Measurements from ENCODE around the gene ACMSD. TPM values are rescaled to one million over a fixed set of nuclear protein-coding genes. Genes with fewer than 3 reads are reported as not detected.

ACMSD gene
- total RNA-seq, 2 donors from 2014 or later, result not detected

DNA sequence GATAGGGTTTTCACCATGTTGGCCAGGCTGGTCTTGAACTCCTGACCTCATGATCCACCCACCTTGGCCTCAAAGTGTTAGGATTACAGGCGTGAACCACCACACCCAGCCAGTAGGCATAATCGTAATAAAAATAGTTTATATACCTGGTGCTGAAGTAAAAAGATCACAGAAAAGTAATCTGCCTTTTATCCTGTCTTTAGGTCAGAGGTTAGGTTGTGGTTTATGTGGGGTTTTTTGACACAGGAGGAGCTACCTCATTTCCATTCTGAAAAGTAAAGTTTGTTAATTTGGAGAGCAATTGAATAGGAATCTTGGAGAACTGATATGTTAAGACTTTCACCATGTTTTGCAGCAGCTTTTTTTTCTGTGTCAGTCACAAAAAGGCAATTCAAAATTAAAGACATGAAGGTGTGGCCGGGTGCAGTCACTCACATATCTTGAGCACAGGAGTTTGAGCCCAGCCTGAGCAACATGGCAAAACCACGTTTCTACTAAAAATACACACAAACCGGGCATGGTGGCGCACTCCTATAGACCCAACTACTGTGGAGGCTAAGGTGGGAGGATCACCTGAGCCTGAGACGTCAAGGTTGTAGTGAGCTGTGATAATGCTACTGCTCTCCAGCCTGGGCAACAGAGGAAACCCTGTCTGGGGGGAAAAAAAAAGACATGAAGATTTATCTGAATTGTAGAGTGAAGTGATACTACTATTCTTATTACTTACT, 111.7 kb downstream of the ACMSD start:
- no peaks in the 10 kb centered on the region for H3K9me3 ChIP-seq (ENCODE audit: control insufficient read depth, low read length, poor library complexity, severe bottlenecking)
- H3K36me3 Mint-ChIP-seq (ENCODE audit: low read depth), result peaks cover 10% of the 10 kb centered on the region
- H3K4me1 Mint-ChIP-seq, result peaks cover 12% of the 10 kb centered on the region
- H3K4me3 Mint-ChIP-seq, result no peak overlapping the region
- no peaks in the 10 kb centered on the region for H3K27me3 Mint-ChIP-seq
- ATAC-seq, result peak; percentile 61
- DNase-seq, result no peak
- H3K27ac Mint-ChIP-seq, result peak overlapping the region; percentile 54

DNA sequence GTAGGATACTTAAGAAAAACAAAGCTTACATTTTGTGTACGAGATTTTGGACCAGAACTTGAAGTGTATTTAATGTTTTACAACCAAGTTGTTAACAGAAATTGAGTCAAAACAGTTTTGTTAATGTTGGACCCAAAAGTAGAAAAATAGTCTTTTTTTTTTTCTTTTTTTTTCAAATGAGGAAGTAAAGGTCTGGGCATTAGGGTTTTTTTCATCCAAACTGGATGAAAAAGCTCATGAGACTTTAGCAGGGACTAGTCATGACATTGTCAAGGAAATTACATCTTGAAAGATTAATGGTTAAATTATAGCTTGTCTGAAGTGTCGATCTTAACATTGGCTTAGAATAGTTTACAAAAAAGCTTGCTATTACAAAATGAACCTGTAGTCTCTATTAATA, 112.5 kb downstream of the ACMSD start:
- Mint-ChIP-seq H3K4me1 (peaks cover 12% of the 10 kb centered on the region), H3K27me3 (no peaks in the 10 kb centered on the region), H3K27ac (no peak overlapping the region), H3K4me3 (no peak overlapping the region), H3K36me3 (ENCODE audit: low read depth) (peaks cover 10% of the 10 kb centered on the region)
- ATAC-seq, result no peak
- DNase-seq, result no peak
- no peaks in the 10 kb centered on the region for H3K9me3 ChIP-seq (ENCODE audit: control insufficient read depth, low read length, poor library complexity, severe bottlenecking)

Other genes starting within 250 kb of the ACMSD start
- 1 to 10 TPM in 1 of 2 donors, under 1 TPM in 1; 0.57 to 1.3 TPM for gene TMEM163, start 119.6 kb upstream of the ACMSD start, total RNA-seq
- gene CCNT2, start 80.2 kb downstream of the ACMSD start, total RNA-seq, result 10 to 100 TPM; 56.9 to 80.5 TPM
- gene MAP3K19, start 208.8 kb downstream of the ACMSD start, total RNA-seq, result not detected
- 10 to 100 TPM; 32.8 to 43.8 TPM for gene RAB3GAP1, start 213.7 kb downstream of the ACMSD start, total RNA-seq

Data from T-helper 17 cell (primary cell).